Measurements from ENCODE around the gene PRDM8.

- TF ChIP-seq SUZ12 (IDR thresholded peaks at IDR 0.05; ENCODE audit: extremely low read depth, insufficient read depth, insufficient read length) (no peak), YY1 (IDR thresholded peaks at IDR 0.05; ENCODE audit: insufficient read depth, insufficient read length) (no peak)
Observed at GRCh38 chr4:80184053-80184824, 13.1 kb upstream of the PRDM8 start.

Measured in NT2/D1 (cell line).